GM13976 (cell line): ENCODE results near the gene STOX2.

Experiments used
- DNase-seq: peaks from one replicate; pipeline ENCODE4 v3.0.0; 2012; ENCODE audit warnings: low spot score
- CTCF ChIP-seq: IDR thresholded peaks from 2 replicates; pipeline ENCODE4 v1.5.1; 2012; ENCODE audit warnings: borderline replicate concordance, mild to moderate bottlenecking; ENCODE audit not compliant: insufficient read depth; ENCODE audit errors: extremely low read depth, missing control alignments, control extremely low read depth
- in situ Hi-C: fragments of 300-500 bp; cut with MboI; formaldehyde crosslinking; loops from one replicate; pipeline ENCODE4 v1.12.0; 2022; ENCODE audit warnings: low sequenced_read_pairs, mixed read lengths, inconsistent platforms; ENCODE audit not compliant: unreplicated experiment

The STOX2 gene

GRCh38 chr4:183960046-183960420, 54.9 kb downstream of the STOX2 start:
- no peak for DNase-seq
- no peak for TF ChIP-seq CTCF
- in situ Hi-C loops, result no loop called here

- in situ Hi-C loops, result no loop called here
- DNase-seq, result no peak
- TF ChIP-seq CTCF, result no peak
Measured at GRCh38 chr4:183960962-183961541, 55.9 kb downstream of the STOX2 start.

GRCh38 chr4:183961795-183962194, 56.7 kb downstream of the STOX2 start:
- no peak for TF ChIP-seq CTCF
- in situ Hi-C loops, result no loop called here
- no peak for DNase-seq

- in situ Hi-C loops, result no loop called here
Measured at GRCh38 chr4:183962419-183962818, 57.3 kb downstream of the STOX2 start.

GRCh38 chr4:183966371-183966770, 61.3 kb downstream of the STOX2 start:
- no peak for DNase-seq
- TF ChIP-seq CTCF, result no peak
- in situ Hi-C loops, result no loop called here

More at GRCh38 chr4:183962419-183962818, 57.3 kb downstream of the STOX2 start:
- TF ChIP-seq CTCF, result no peak
- DNase-seq, result no peak

- DNase-seq, result no peak
- in situ Hi-C loops, result no loop called here
- no peak for TF ChIP-seq CTCF
Measured at GRCh38 chr4:183967266-183967665, 62.2 kb downstream of the STOX2 start.
